SH-SY5Y (cell line): ENCODE data around the gene EPO.

Experiments
- GATA2 ChIP-seq: IDR thresholded peaks from 2 replicates; pipeline ENCODE4 v1.6.1; 2011; ENCODE audit warnings: mild to moderate bottlenecking, low read depth, low read length
- GATA3 ChIP-seq: IDR thresholded peaks from 2 replicates; pipeline ENCODE4 v1.6.1; 2011; ENCODE audit warnings: low read depth, mild to moderate bottlenecking, low read length, moderate library complexity

The EPO gene

DNA sequence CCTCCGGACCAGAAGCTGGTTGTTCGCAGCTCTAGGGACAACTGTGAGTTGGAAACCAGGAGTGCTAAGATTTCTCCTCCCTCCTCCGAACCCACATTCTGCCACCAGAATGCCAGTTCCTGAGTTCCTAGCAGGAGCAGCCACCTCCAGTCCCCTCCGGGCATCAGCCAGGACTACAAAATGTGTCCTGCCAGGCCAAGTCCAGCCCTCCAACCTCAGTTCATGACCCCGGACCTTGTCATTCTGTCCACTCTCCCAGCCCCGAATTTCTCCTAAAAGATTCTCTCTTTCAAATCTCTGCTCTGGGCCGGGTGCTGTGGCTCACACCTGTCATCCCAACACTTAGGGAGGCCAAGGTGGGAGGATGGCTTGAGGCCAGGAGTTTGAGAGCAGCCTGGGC, 15.5 kb downstream of the EPO start:
- TF ChIP-seq GATA2: no peak
- TF ChIP-seq GATA3: no peak

DNA sequence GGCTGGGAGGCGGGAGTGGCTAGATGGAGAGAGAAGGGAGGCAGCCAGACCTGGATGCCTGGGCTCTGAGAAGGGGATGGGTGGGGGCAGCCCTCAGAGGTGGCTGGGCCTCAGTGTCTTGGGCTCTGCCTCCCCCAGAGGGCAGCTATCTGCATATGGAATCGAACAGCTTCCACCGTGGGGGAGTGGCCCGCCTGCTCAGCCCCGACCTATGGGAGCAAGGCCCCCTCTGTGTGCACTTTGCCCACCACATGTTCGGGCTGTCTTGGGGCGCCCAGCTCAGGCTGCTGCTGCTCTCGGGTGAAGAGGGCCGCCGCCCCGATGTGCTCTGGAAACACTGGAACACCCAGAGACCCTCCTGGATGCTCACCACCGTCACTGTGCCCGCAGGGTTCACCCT, 16.4 kb downstream of the EPO start:
- TF ChIP-seq GATA2 (no peak), GATA3 (no peak)

GRCh38 chr7:100739934-100740333, 19.7 kb downstream of the EPO start:
- no peak for TF ChIP-seq GATA2
- no peak for TF ChIP-seq GATA3

DNA sequence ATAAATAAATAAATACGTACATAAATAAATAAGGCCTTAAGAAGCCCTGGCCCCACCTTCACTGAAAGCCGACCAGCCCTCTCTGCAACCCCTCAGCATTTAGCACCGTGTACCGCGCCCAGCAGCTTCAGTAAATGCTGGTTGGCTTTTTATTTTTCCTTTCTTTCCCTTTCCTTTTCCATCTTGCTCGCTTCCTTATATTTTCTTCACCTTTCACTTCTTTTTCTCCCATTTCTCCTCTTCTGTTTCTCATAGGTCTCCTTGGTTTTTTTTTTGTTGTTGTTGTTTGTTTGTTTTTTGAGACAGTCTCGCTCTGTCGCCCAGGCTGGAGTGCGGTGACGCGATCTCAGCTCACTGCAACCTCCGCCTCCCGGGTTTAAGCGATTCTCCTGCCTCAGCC, 24.3 kb downstream of the EPO start:
- TF ChIP-seq GATA3 (no peak), GATA2 (no peak)

GRCh38 chr7:100745184-100745583, 24.9 kb downstream of the EPO start:
- TF ChIP-seq GATA2: no peak
- TF ChIP-seq GATA3: no peak

- TF ChIP-seq GATA2 (no peak), GATA3 (no peak)
Observed at GRCh38 chr7:100752994-100753393, 32.7 kb downstream of the EPO start.

GRCh38 chr7:100753750-100754149, 33.5 kb downstream of the EPO start:
- TF ChIP-seq GATA2: no peak
- TF ChIP-seq GATA3: no peak

- no peak for TF ChIP-seq GATA3
- TF ChIP-seq GATA2: no peak
Observed at GRCh38 chr7:100759357-100760171, 39.3 kb downstream of the EPO start.

- no peak for TF ChIP-seq GATA2
- no peak for TF ChIP-seq GATA3
Observed at GRCh38 chr7:100763556-100764140, 43.4 kb downstream of the EPO start.

DNA sequence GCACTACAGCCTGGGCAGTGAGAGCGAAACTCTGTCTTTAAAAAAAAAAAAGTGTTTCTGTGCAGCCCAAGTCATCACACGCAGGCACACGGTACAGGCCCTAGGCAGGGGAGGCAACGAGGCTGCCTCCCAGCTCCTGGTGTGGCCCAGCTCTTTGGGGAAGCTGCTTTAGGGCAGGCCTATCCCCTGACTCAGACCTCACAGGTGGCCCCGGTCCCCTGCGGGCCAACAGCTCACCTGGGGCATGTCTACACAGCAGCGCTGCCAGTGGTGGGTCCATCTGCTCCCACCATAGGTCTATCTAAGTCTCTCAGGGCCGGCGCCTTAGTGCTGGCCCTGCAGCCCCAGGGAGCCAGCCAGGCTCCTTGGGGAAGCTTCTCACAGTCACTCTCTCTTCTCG, 44.6 kb downstream of the EPO start:
- TF ChIP-seq GATA3: no peak
- TF ChIP-seq GATA2: no peak

GRCh38 chr7:100765250-100765649, 45.0 kb downstream of the EPO start:
- no peak for TF ChIP-seq GATA3
- no peak for TF ChIP-seq GATA2

GRCh38 chr7:100768784-100769183, 48.5 kb downstream of the EPO start:
- TF ChIP-seq GATA2 (no peak), GATA3 (no peak)
